Measurements from ENCODE around the gene DPP6.

Gene DPP6

DNA sequence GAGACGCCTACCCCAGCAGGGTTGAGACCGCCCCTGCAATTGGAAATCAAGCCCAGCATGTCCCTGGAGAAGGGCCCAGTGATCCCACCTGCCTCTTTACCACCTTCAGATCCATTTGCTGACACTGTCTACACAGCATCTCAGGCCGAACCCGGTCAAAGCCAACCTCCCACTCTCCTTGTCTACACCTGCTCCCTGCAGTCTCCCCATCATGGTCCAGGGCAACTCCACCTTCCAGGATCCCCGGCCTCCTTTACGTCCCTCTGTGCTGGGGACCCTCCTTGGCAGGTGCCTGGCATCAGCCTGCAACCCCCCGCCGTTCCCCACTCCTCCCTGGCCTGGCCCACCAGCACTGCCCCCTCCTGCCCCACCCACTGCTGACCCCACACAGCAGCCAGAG is 723.5 kb downstream of the DPP6 start:
- H3K4me3 ChIP-seq (ENCODE audit: insufficient read depth, low read depth, low read length), result no peak overlapping the region
- no peak overlapping the region for H3K27ac ChIP-seq (ENCODE audit: insufficient read depth, low read depth, low read length, poor library complexity, severe bottlenecking)
- H3K36me3 ChIP-seq (ENCODE audit: control insufficient read depth, insufficient read depth, low read length), result no peaks in the 10 kb centered on the region
- H3K27me3 ChIP-seq (ENCODE audit: control insufficient read depth, insufficient read depth, low read length, poor library complexity, severe bottlenecking), result no peaks in the 10 kb centered on the region
- WGBS, 2 experiments, result 93 to 95% methylated on average over 8 of the region's 8 CpGs
- no peaks in the 10 kb centered on the region for H3K4me1 ChIP-seq (ENCODE audit: control insufficient read depth, insufficient read depth, low read length)
- no peaks in the 10 kb centered on the region for H3K9me3 ChIP-seq (ENCODE audit: control insufficient read depth, low read length)

DNA sequence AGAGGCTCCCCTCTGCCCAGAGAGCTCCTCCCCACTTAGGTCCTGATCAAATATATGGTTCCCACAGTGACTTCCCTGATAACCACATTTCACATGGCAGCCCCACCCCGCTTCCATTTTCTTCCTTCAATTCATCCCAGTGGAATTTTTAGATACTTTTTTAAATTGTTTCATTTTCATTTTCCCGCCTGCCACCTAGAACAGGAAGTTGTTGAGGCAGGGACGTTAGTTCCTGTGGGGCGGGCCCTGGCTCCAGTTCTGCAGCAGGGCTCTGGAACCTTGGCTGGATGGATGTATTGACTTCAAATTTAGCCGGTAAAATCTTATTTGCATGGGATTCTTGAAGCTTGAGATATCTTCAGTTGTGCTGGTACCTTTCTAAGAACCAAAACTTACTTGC is 724.2 kb downstream of the DPP6 start:
- no peaks in the 10 kb centered on the region for H3K9me3 ChIP-seq (ENCODE audit: control insufficient read depth, low read length)
- WGBS, 2 experiments, result 93 to 96% methylated on average over 5 of the region's 5 CpGs
- H3K4me3 ChIP-seq (ENCODE audit: insufficient read depth, low read depth, low read length), result no peak overlapping the region
- H3K36me3 ChIP-seq (ENCODE audit: control insufficient read depth, insufficient read depth, low read length), result no peaks in the 10 kb centered on the region
- H3K27ac ChIP-seq (ENCODE audit: insufficient read depth, low read depth, low read length, poor library complexity, severe bottlenecking), result no peak overlapping the region
- no peaks in the 10 kb centered on the region for H3K4me1 ChIP-seq (ENCODE audit: control insufficient read depth, insufficient read depth, low read length)
- no peaks in the 10 kb centered on the region for H3K27me3 ChIP-seq (ENCODE audit: control insufficient read depth, insufficient read depth, low read length, poor library complexity, severe bottlenecking)

DNA sequence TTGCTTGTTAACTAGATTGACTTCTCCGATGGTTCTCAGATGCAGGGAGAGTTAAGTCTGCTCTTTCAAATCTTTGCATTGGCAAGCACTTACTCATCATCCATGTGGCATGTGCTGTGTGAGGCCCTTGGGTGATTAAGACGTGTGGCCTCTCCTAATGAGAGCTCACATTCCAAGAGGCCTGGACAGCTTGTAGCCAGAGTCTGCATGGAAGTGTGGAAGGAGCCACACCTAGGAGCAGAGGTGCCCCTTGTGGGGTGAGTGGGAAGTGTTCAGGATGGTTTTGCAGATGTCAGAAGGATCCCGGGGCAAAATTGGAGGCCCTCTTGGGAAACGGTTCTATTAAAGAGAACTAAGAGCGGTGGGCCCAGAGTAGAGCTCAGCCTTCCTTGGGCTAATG is 724.8 kb downstream of the DPP6 start:
- Histone ChIP-seq H3K27ac (ENCODE audit: insufficient read depth, low read depth, low read length, poor library complexity, severe bottlenecking) (no peak overlapping the region), H3K36me3 (ENCODE audit: control insufficient read depth, insufficient read depth, low read length) (no peaks in the 10 kb centered on the region)
- 84 to 91% methylated on average over 5 of the region's 5 CpGs for WGBS, 2 experiments

DNA sequence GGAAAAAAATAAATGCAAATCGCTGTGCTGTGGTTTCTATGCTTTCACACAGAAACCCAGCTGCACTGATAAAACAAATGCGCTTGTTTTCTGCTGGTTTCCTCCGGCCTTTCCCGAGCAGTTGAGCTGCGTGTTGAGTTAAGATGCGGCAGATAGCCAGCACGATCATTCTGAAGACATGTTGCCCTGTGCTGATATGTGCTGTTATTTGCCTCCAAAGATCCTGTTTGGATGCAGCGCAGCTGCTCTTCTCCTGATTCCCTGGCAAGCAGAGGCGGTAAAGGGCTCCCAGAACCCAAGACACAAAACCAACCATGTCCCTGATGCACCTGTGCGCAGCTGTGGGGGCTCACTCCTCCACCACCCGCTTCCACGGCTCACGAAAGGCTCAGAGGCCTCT is 725.3 kb downstream of the DPP6 start:
- no peaks in the 10 kb centered on the region for H3K36me3 ChIP-seq (ENCODE audit: control insufficient read depth, insufficient read depth, low read length)
- H3K27ac ChIP-seq (ENCODE audit: insufficient read depth, low read depth, low read length, poor library complexity, severe bottlenecking), result no peak overlapping the region
- H3K27me3 ChIP-seq (ENCODE audit: control insufficient read depth, insufficient read depth, low read length, poor library complexity, severe bottlenecking), result no peaks in the 10 kb centered on the region
- no peak overlapping the region for H3K4me3 ChIP-seq (ENCODE audit: insufficient read depth, low read depth, low read length)
- no peaks in the 10 kb centered on the region for H3K4me1 ChIP-seq (ENCODE audit: control insufficient read depth, insufficient read depth, low read length)
- H3K9me3 ChIP-seq (ENCODE audit: control insufficient read depth, low read length), result no peaks in the 10 kb centered on the region
- WGBS, 2 experiments, result 94 to 95% methylated on average over 13 of the region's 13 CpGs

More for the DNA sequence above, 724.8 kb downstream of the DPP6 start:
- no peak overlapping the region for H3K4me3 ChIP-seq (ENCODE audit: insufficient read depth, low read depth, low read length)
- no peaks in the 10 kb centered on the region for H3K27me3 ChIP-seq (ENCODE audit: control insufficient read depth, insufficient read depth, low read length, poor library complexity, severe bottlenecking)
- H3K4me1 ChIP-seq (ENCODE audit: control insufficient read depth, insufficient read depth, low read length), result no peaks in the 10 kb centered on the region
- no peaks in the 10 kb centered on the region for H3K9me3 ChIP-seq (ENCODE audit: control insufficient read depth, low read length)

DNA sequence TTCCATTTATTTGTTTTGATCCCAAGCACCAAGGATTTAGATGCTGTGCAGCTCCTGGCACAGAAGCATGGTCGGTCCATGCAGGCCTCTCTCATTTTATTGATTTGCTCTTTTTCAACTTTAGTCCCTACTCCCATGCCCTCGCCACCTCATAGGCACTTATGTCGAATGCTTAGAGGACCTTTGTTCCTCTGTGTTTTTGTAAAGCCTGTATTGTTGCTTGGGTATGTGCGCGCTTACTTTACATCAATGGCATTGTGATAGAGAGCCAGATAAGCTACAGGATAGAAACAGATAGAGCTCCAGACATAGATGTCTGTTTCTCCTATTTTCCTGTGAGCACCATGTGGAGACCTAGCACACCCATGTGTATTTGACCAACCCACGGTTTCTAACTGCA is 725.7 kb downstream of the DPP6 start:
- 92 to 94% methylated on average over 6 of the region's 6 CpGs for WGBS, 2 experiments

DNA sequence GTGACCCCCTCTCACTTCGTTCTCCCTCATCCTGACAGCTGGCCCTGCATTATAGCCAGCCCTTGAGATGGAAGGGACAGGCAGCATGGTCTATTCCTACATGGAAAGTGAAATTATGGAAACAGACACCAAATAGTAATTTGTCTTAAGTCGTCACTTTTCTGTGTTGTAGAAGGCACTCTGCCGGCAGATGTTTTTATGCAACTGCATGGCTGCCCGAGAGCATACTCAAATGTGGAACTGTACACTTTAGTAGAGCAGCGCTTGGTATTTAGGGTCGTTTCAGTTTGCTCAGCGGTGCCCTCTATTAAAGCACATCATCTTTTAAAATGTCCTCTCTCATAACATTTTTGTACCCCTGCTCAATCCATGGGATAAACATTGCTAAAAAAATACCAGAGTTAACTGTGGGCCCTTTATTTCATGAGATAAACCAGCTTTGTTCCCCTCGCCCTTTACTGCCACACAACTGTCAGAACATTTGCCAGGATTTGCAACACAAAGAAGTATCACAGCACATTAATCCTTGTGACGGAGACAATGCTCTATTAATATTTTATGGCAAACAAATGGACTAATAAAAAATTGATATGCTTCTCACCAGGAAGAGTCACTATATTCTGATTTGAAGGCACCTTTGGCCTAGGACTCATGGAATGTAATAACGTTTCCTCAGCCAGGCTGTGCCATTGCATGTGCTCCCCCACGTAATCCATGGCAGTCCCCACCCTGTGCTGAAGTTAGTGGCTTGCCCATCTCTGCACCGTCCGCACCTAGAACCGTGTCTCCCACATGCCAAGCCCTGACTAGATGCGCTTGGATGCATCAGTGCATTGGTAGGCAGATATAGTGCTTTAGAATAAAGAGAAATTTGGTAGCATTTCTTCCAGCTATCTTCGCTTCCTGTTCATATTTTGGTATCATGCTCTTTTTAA is 729.4 kb downstream of the DPP6 start:
- H3K27ac ChIP-seq (ENCODE audit: insufficient read depth, low read depth, low read length, poor library complexity, severe bottlenecking), result no peak overlapping the region
- 95 to 96% methylated on average over 15 to 16 of the region's 16 CpGs for WGBS, 2 experiments

More for the DNA sequence above, 725.7 kb downstream of the DPP6 start:
- Histone ChIP-seq H3K9me3 (ENCODE audit: control insufficient read depth, low read length) (no peaks in the 10 kb centered on the region), H3K27ac (ENCODE audit: insufficient read depth, low read depth, low read length, poor library complexity, severe bottlenecking) (no peak overlapping the region), H3K4me1 (ENCODE audit: control insufficient read depth, insufficient read depth, low read length) (no peaks in the 10 kb centered on the region), H3K4me3 (ENCODE audit: insufficient read depth, low read depth, low read length) (no peak overlapping the region), H3K27me3 (ENCODE audit: control insufficient read depth, insufficient read depth, low read length, poor library complexity, severe bottlenecking) (no peaks in the 10 kb centered on the region), H3K36me3 (ENCODE audit: control insufficient read depth, insufficient read depth, low read length) (no peaks in the 10 kb centered on the region)

DNA sequence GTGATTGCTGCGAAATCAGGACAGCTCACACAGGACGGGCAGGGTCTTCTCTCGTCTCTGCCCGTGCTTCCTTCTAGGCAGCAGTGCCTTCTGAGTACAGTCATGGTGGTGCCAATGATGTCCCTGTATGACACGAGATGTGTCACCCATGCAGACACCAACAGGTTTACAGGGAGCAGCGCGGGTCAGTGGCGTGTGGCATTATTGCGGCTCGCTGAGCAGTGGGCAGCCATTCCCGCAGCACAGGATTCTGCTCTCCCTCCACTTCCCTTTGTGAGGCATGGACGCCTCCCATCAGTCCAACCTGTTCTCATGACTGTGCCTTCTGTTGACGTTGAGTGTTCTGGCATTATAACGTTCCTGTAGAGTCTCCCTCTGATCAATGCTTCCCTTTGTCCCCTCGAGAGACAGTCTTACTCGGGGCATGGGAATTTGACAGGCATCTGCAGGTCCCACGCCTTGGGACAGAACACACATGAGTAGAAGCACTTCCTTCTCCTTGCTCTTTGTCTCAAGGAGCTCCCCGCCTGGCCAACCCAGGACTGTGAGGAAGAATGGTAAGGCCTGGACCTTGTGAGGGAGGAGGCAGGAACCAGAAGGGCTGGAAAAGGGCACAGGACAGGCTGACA is 731.2 kb downstream of the DPP6 start:
- Histone ChIP-seq H3K27ac (ENCODE audit: insufficient read depth, low read depth, low read length, poor library complexity, severe bottlenecking) (no peak overlapping the region), H3K4me1 (ENCODE audit: control insufficient read depth, insufficient read depth, low read length) (no peaks in the 10 kb centered on the region), H3K9me3 (ENCODE audit: control insufficient read depth, low read length) (no peaks in the 10 kb centered on the region), H3K4me3 (ENCODE audit: insufficient read depth, low read depth, low read length) (no peak overlapping the region), H3K36me3 (ENCODE audit: control insufficient read depth, insufficient read depth, low read length) (no peaks in the 10 kb centered on the region), H3K27me3 (ENCODE audit: control insufficient read depth, insufficient read depth, low read length, poor library complexity, severe bottlenecking) (no peaks in the 10 kb centered on the region)
- 90 to 91% methylated on average over 18 of the region's 18 CpGs for WGBS, 2 experiments

More for the DNA sequence above, 729.4 kb downstream of the DPP6 start:
- H3K4me3 ChIP-seq (ENCODE audit: insufficient read depth, low read depth, low read length), result no peak overlapping the region
- no peaks in the 10 kb centered on the region for H3K9me3 ChIP-seq (ENCODE audit: control insufficient read depth, low read length)
- no peaks in the 10 kb centered on the region for H3K36me3 ChIP-seq (ENCODE audit: control insufficient read depth, insufficient read depth, low read length)
- no peaks in the 10 kb centered on the region for H3K27me3 ChIP-seq (ENCODE audit: control insufficient read depth, insufficient read depth, low read length, poor library complexity, severe bottlenecking)
- no peaks in the 10 kb centered on the region for H3K4me1 ChIP-seq (ENCODE audit: control insufficient read depth, insufficient read depth, low read length)

DNA sequence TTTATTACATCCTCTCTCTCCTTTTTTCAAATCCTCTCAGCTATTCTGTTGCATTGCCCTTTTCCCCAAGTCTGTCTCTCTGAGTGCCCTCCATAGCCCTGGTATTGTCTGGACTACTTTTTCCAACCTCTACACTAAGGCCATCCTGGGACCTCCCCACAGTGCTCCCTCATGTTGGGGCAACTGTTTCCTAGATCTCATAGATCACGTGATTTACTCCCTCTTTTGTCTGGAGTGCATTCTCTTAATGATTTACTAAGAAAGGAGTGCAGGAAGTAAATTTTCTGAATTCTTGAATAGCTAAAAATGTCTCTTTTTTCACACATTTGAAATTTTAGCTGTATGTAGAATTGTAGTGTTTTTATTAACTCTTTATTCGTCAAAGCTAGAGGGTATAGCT is 733.7 kb downstream of the DPP6 start:
- Histone ChIP-seq H3K4me1 (ENCODE audit: control insufficient read depth, insufficient read depth, low read length) (no peaks in the 10 kb centered on the region), H3K36me3 (ENCODE audit: control insufficient read depth, insufficient read depth, low read length) (no peaks in the 10 kb centered on the region), H3K27ac (ENCODE audit: insufficient read depth, low read depth, low read length, poor library complexity, severe bottlenecking) (no peak overlapping the region), H3K4me3 (ENCODE audit: insufficient read depth, low read depth, low read length) (no peak overlapping the region), H3K9me3 (ENCODE audit: control insufficient read depth, low read length) (no peaks in the 10 kb centered on the region), H3K27me3 (ENCODE audit: control insufficient read depth, insufficient read depth, low read length, poor library complexity, severe bottlenecking) (no peaks in the 10 kb centered on the region)
- WGBS, 2 experiments, result 97 to 100% methylated on average over 2 of the region's 2 CpGs

DNA sequence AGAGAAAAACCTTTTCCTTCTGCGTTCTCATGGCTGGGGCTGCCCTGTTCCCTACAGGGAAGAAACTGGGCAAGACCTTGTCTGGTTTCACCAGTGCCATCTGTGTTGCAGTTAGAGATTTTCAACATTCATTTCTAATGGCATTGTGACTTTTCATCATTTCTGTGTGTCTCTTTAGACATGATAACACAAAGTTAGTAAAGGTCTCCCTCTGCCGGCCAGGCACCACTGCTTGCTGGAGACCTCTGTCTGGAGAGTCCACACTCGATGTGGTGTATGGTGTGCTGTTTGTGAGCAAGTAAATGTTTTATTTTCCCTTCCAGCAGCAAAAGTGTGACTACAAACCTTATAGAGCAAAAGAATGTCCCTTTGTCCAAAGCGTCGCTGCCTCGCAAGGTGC is 737.2 kb downstream of the DPP6 start:
- 79 to 84% methylated on average over 6 of the region's 6 CpGs for WGBS, 2 experiments
- no peaks in the 10 kb centered on the region for H3K4me1 ChIP-seq (ENCODE audit: control insufficient read depth, insufficient read depth, low read length)
- H3K36me3 ChIP-seq (ENCODE audit: control insufficient read depth, insufficient read depth, low read length), result no peaks in the 10 kb centered on the region
- no peaks in the 10 kb centered on the region for H3K9me3 ChIP-seq (ENCODE audit: control insufficient read depth, low read length)
- H3K4me3 ChIP-seq (ENCODE audit: insufficient read depth, low read depth, low read length), result no peak overlapping the region
- no peak overlapping the region for H3K27ac ChIP-seq (ENCODE audit: insufficient read depth, low read depth, low read length, poor library complexity, severe bottlenecking)
- H3K27me3 ChIP-seq (ENCODE audit: control insufficient read depth, insufficient read depth, low read length, poor library complexity, severe bottlenecking), result peaks cover 4% of the 10 kb centered on the region

DNA sequence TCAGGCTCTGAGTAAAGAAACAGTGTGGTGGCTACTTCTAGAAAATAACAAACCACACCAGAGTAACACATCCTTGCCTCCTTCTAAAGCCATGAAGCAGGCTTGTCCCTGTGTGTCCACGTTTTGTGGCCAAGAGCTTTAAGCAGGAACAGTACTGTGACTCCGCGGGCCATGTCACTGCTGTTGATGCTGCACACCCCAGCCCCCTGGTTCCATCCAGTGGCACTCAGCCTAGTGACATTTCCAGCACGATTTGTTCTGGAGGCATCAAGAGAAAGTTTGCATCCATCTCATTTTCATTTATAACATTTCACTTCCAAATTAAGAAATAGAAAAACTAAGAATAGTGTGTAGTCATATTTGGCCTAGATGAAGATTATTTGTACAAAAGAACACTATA is 739.4 kb downstream of the DPP6 start:
- H3K27me3 ChIP-seq (ENCODE audit: control insufficient read depth, insufficient read depth, low read length, poor library complexity, severe bottlenecking), result peaks cover 4% of the 10 kb centered on the region
- 89 to 94% methylated on average over 4 of the region's 4 CpGs for WGBS, 2 experiments
- H3K4me1 ChIP-seq (ENCODE audit: control insufficient read depth, insufficient read depth, low read length), result no peaks in the 10 kb centered on the region
- H3K9me3 ChIP-seq (ENCODE audit: control insufficient read depth, low read length), result no peaks in the 10 kb centered on the region
- H3K36me3 ChIP-seq (ENCODE audit: control insufficient read depth, insufficient read depth, low read length), result no peaks in the 10 kb centered on the region
- no peak overlapping the region for H3K4me3 ChIP-seq (ENCODE audit: insufficient read depth, low read depth, low read length)
- H3K27ac ChIP-seq (ENCODE audit: insufficient read depth, low read depth, low read length, poor library complexity, severe bottlenecking), result no peak overlapping the region

Measured in ectodermal cell (in vitro differentiated cells).